Measurements from ENCODE around the gene IL23R. TPM values are rescaled to one million over a fixed set of nuclear protein-coding genes. Genes with fewer than 3 reads are reported as not detected.

The IL23R gene
- total RNA-seq, 2 donors from 2014 or later: not detected

DNA sequence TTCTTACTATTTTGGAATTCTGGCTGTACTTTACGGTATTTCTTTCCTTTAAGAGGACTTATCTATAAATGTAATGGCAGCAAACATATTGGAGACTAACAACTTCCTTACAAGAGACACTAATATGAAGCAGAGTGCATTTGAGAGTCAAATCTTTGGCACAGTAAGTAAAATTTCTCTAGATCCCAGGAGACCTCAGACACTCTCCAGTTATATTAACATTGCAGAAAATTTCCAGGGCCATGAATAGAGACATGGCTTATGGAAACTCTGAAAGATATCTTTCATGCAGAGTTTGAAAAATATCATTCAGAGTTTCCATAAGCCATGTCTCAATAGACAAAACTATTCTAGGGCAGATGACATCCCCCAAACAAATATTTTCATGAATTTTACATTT is 51.2 kb downstream of the IL23R start:
- Mint-ChIP-seq H3K27me3 (ENCODE audit: insufficient read depth) (no peaks in the 10 kb centered on the region), H3K4me1 (no peaks in the 10 kb centered on the region), H3K36me3 (ENCODE audit: low read depth) (no peaks in the 10 kb centered on the region), H3K4me3 (no peak overlapping the region), H3K9me3 (no peaks in the 10 kb centered on the region), H3K27ac (no peak overlapping the region)
- TF ChIP-seq, protein P1, sequence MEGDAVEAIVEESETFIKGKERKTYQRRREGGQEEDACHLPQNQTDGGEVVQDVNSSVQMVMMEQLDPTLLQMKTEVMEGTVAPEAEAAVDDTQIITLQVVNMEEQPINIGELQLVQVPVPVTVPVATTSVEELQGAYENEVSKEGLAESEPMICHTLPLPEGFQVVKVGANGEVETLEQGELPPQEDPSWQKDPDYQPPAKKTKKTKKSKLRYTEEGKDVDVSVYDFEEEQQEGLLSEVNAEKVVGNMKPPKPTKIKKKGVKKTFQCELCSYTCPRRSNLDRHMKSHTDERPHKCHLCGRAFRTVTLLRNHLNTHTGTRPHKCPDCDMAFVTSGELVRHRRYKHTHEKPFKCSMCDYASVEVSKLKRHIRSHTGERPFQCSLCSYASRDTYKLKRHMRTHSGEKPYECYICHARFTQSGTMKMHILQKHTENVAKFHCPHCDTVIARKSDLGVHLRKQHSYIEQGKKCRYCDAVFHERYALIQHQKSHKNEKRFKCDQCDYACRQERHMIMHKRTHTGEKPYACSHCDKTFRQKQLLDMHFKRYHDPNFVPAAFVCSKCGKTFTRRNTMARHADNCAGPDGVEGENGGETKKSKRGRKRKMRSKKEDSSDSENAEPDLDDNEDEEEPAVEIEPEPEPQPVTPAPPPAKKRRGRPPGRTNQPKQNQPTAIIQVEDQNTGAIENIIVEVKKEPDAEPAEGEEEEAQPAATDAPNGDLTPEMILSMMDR (conservative IDR thresholded peaks at IDR 0.05): no peak
- Histone ChIP-seq H3K27me3 (ENCODE audit: control insufficient read depth, insufficient read depth, low read length, poor library complexity, severe bottlenecking) (no peaks in the 10 kb centered on the region), H3K9me3 (ENCODE audit: control insufficient read depth, low read length) (no peaks in the 10 kb centered on the region), H3K9ac (ENCODE audit: extremely low read depth, low read length, poor library complexity, severe bottlenecking) (no peak overlapping the region), H3K36me3 (ENCODE audit: control insufficient read depth, insufficient read depth, low read length) (no peaks in the 10 kb centered on the region), H3K4me3 (ENCODE audit: low read length) (no peak overlapping the region), H3K4me1 (ENCODE audit: control insufficient read depth, insufficient read depth, low read length) (no peaks in the 10 kb centered on the region), H3K27ac (ENCODE audit: low read depth, low read length) (no peak overlapping the region)
- DNase-seq: no peak
- WGBS, 2 experiments (ENCODE audit: insufficient coverage in 1 of 2, insufficient read length in 1 of 2): 100% methylated on average over 1 of the region's 1 CpG; no CpG with 5 or more reads in 1 of the 2 experiments

DNA sequence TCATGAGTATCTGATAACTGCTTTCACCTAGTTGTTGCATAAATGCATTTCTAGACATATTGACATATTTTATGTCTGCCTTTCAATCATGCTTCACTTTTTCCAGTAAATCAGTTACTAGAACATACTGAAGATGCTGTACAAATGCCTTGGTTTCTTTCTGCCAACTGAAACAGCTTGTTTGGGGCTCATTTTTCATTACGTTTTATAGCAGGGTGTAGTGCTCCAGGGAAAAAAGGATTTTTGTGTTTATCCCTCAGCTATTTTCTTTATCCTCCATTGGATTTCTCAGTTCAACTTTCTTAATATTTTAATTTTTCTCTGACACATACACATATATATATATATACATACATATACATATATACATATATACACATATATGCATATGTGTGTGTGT is 51.7 kb downstream of the IL23R start:
- WGBS, 2 experiments (ENCODE audit: insufficient coverage in 1 of 2, insufficient read length in 1 of 2): 88 to 100% methylated on average over 1 of the region's 1 CpG
- no peaks in the 10 kb centered on the region for H3K27me3 ChIP-seq (ENCODE audit: control insufficient read depth, insufficient read depth, low read length, poor library complexity, severe bottlenecking)
- Mint-ChIP-seq H3K9me3 (no peaks in the 10 kb centered on the region), H3K4me1 (no peaks in the 10 kb centered on the region), H3K27me3 (ENCODE audit: insufficient read depth) (no peaks in the 10 kb centered on the region), H3K4me3 (no peak overlapping the region), H3K36me3 (ENCODE audit: low read depth) (no peaks in the 10 kb centered on the region), H3K27ac (no peak overlapping the region)
- no peaks in the 10 kb centered on the region for H3K36me3 ChIP-seq (ENCODE audit: control insufficient read depth, insufficient read depth, low read length)
- H3K4me1 ChIP-seq (ENCODE audit: control insufficient read depth, insufficient read depth, low read length): no peaks in the 10 kb centered on the region
- TF ChIP-seq, protein P1 (conservative IDR thresholded peaks at IDR 0.05): no peak
- no peak overlapping the region for H3K4me3 ChIP-seq (ENCODE audit: low read length)
- no peak overlapping the region for H3K9ac ChIP-seq (ENCODE audit: extremely low read depth, low read length, poor library complexity, severe bottlenecking)
- no peaks in the 10 kb centered on the region for H3K9me3 ChIP-seq (ENCODE audit: control insufficient read depth, low read length)
- DNase-seq: no peak
- no peak overlapping the region for H3K27ac ChIP-seq (ENCODE audit: low read depth, low read length)

DNA sequence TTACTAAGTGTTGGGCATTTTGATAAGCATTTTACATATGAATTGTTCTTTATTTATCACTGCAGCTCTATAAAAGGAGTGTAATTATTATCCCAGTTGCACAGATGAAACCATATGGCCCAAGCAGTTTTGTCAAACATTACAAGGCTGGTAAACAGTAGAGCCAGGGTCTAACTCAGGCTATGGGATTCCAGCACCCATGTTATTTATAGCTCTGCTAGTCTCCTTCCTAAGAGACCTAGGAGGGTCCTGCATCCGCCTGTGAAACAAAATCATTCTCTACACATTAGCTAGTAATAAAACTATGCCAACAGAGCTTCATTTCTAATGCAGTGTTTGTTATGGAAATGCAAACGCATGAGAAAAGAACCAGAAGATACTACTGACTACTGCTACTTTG is 58.6 kb downstream of the IL23R start:
- H3K4me1 Mint-ChIP-seq: no peaks in the 10 kb centered on the region
- no peaks in the 10 kb centered on the region for H3K27me3 ChIP-seq (ENCODE audit: control insufficient read depth, insufficient read depth, low read length, poor library complexity, severe bottlenecking)

More for the DNA sequence above, 58.6 kb downstream of the IL23R start:
- Histone ChIP-seq H3K4me1 (ENCODE audit: control insufficient read depth, insufficient read depth, low read length) (no peaks in the 10 kb centered on the region), H3K9ac (ENCODE audit: extremely low read depth, low read length, poor library complexity, severe bottlenecking) (no peak overlapping the region), H3K4me3 (ENCODE audit: low read length) (no peak overlapping the region), H3K9me3 (ENCODE audit: control insufficient read depth, low read length) (no peaks in the 10 kb centered on the region), H3K36me3 (ENCODE audit: control insufficient read depth, insufficient read depth, low read length) (no peaks in the 10 kb centered on the region), H3K27ac (ENCODE audit: low read depth, low read length) (no peak overlapping the region)
- Mint-ChIP-seq H3K36me3 (ENCODE audit: low read depth) (no peaks in the 10 kb centered on the region), H3K4me3 (no peak overlapping the region), H3K9me3 (no peaks in the 10 kb centered on the region), H3K27me3 (ENCODE audit: insufficient read depth) (no peaks in the 10 kb centered on the region), H3K27ac (no peak overlapping the region)
- TF ChIP-seq, protein P1 (conservative IDR thresholded peaks at IDR 0.05): no peak
- DNase-seq: no peak
- WGBS, 2 experiments (ENCODE audit: insufficient coverage in 1 of 2, insufficient read length in 1 of 2): 83 to 92% methylated on average over 2 of the region's 2 CpGs
